Retinal pigment epithelial cell (primary cell): ENCODE data around the gene EIF2S2.
A peak's percentile ranks its signal among the peaks of the same experiment; 100 is the strongest.

Experiments used
- DNase-seq: peaks from one replicate; pipeline ENCODE4 v3.0.0-alpha.2; 2010; ENCODE audit warnings: low read depth
- H3K4me3 ChIP-seq: 2 replicates; pipeline ENCODE4 v1.5.1; 2011; ENCODE audit warnings: mild to moderate bottlenecking, low read length, control low read depth, moderate library complexity
- TF ChIP-seq, protein P1 (sequence below): conservative IDR thresholded peaks from 2 replicates; pipeline ENCODE4 v1.5.1; 2011; ENCODE audit warnings: low read depth, low read length, control low read depth, inconsistent platforms

EIF2S2 gene

DNA sequence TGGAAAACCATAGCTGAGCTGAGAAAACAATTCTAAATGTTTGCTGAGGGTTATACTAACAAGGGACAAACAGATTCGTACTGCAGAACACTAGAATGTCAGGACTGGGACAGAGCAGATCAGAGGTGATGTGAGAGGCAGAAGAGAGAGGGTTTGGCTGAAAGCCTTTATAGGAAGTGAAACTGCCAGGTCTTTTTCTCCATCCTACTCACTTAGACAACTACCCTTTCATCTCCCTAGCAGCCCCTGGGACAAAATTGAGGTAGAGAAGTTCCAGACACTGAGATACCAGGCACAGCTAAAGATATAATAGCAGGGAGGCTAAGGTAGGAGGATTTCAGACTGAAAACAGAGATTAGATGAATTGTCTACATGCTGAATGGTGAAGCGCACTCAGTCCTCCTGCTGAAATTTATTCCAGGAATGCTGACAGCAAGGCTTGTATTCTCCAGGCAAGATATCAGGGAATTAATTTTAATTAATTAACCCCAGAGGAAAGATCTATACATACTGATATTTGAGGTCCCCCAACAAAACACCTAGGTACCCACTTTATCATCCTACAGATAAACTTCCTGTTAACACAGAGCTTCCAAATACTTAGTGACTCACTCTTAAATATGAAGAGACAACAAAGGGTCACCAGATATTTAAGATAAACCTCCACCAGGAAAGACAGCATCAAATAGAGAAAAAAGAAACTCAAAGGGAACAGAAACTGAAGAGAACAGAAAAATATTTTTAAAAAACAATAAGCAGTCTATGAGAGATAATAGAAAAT is 12.6 kb upstream of the EIF2S2 start:
- no peak overlapping the region for H3K4me3 ChIP-seq
- TF ChIP-seq, protein P1, sequence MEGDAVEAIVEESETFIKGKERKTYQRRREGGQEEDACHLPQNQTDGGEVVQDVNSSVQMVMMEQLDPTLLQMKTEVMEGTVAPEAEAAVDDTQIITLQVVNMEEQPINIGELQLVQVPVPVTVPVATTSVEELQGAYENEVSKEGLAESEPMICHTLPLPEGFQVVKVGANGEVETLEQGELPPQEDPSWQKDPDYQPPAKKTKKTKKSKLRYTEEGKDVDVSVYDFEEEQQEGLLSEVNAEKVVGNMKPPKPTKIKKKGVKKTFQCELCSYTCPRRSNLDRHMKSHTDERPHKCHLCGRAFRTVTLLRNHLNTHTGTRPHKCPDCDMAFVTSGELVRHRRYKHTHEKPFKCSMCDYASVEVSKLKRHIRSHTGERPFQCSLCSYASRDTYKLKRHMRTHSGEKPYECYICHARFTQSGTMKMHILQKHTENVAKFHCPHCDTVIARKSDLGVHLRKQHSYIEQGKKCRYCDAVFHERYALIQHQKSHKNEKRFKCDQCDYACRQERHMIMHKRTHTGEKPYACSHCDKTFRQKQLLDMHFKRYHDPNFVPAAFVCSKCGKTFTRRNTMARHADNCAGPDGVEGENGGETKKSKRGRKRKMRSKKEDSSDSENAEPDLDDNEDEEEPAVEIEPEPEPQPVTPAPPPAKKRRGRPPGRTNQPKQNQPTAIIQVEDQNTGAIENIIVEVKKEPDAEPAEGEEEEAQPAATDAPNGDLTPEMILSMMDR: no peak
- DNase-seq: no peak

DNA sequence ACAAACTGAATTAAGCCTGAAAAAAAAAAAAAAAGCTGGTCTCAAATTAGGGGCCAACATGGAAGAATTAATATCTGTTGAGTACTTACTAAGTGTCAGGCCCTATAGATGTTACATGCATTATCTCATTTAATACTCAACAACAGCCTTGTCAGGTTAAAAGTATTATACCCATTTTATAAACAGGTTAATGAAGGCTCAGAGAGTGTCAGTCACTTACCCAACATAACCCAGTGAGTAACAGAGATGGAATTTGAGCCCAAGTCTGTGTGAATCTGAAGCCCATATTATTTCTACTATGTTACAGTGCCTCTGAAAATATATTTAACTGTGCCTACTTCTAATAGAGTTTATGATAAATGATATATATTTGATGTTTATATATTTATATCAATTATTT is 11.3 kb upstream of the EIF2S2 start:
- TF ChIP-seq, protein P1: no peak
- DNase-seq: no peak
- H3K4me3 ChIP-seq: no peak overlapping the region

- no peak overlapping the region for H3K4me3 ChIP-seq
- DNase-seq: no peak
- TF ChIP-seq, protein P1: no peak
These were observed 10.4 kb upstream of the EIF2S2 start for GRCh38 chr20:34122274-34122980.

GRCh38 chr20:34120213-34120612 is 8.2 kb upstream of the EIF2S2 start:
- H3K4me3 ChIP-seq: no peak overlapping the region
- TF ChIP-seq, protein P1: no peak
- no peak for DNase-seq

DNA sequence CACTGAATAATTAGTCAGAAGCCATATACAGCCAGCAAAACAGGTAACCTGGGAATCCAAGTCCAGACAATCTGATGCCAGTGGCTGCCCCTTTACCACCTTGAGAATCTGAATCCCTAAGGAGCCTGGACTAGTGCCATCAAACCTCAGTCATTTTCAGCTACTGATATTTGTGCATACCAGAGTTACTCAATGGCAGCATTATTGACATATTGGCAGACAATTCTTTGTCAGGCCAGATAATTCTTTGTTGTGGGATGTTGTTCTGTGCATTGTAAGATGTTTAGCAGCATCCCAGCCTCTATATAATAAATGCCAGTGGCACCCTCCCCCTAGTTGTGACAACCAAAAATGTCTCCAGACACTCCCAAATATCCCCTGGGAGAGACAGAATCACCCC is 3.2 kb upstream of the EIF2S2 start:
- TF ChIP-seq, protein P1: no peak
- DNase-seq: no peak
- H3K4me3 ChIP-seq: no peak overlapping the region

GRCh38 chr20:34114809-34115208 is 2.8 kb upstream of the EIF2S2 start:
- no peak for DNase-seq
- no peak overlapping the region for H3K4me3 ChIP-seq
- TF ChIP-seq, protein P1: no peak

DNA sequence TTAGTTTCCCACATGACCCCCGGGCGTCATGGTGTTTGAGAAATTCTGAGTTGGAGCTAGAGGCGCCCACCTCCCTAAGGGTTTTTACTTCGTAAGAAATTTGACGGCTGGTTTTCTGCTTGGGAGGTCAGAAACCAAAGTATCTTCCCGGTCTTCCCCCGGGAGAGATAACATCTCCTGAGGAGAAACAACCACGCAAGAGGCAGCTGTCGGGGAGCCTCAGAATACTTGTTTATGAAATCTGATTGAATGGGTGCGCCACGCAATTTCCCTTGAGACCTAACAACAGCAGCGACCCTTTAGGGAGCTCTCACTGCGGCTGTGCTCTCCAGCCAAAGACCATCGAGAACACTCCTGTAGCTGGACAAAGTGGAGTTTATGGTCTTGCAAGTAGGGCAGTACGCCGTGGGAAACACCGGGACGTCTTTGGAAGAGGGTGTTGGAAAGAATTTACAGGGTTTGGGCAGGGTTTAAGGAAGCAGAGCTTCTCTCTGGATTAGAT is 608 bp upstream of the EIF2S2 start:
- H3K4me3 ChIP-seq: peak overlapping the region; percentile 93
- no peak for DNase-seq
- TF ChIP-seq, protein P1: no peak
